Hindlimb muscle (tissue), 1 donor: Measurements from ENCODE around the gene SPANXN3. TPM values are rescaled to one million over a fixed set of nuclear protein-coding genes. Genes with fewer than 3 reads are reported as not detected.
"Not testable (repeated sequence)": the region's sequence is repeated elsewhere in the genome, so short reads cannot be mapped to it uniquely, and the experiment has no call there.

Experiments used
- DNase-seq: peaks from one replicate; pipeline ENCODE4 v3.0.0-alpha.2; 2013
- polyA plus RNA-seq: library from polyadenylated mRNA; unstranded; fragments of 120-200 nt; gene quantifications from one replicate; pipeline ENCODE4 v1.2.1, GENCODE V29; 2013; ENCODE audit not compliant: insufficient read length

The SPANXN3 gene
- not detected for polyA plus RNA-seq

GRCh38 chrX:143517375-143517774 is at the start of gene SPANXN3:
SPANXN3 (minus strand) TSS chrX:143517475; CDS start chrX:143517391, 84 bp downstream.
- not testable (repeated sequence) for DNase-seq

- peak; percentile 4 for DNase-seq
Observed at GRCh38 chrX:143536176-143536575, 18.9 kb upstream of the SPANXN3 start.

- not testable (repeated sequence) for DNase-seq
Observed at GRCh38 chrX:143502196-143502595, 15.1 kb downstream of the SPANXN3 start.

- no peak for DNase-seq
Observed at GRCh38 chrX:143500751-143501150, 16.5 kb downstream of the SPANXN3 start.

- DNase-seq, result no peak
Observed at GRCh38 chrX:143486105-143486504, 31.2 kb downstream of the SPANXN3 start.

- no peak for DNase-seq
Observed at GRCh38 chrX:143476751-143477150, 40.5 kb downstream of the SPANXN3 start.

- no peak for DNase-seq
Observed at GRCh38 chrX:143472347-143472938, 44.8 kb downstream of the SPANXN3 start.

GRCh38 chrX:143466130-143466529 is 51.1 kb downstream of the SPANXN3 start:
- DNase-seq, result no peak

- DNase-seq, result no peak
Observed at GRCh38 chrX:143462696-143463095, 54.6 kb downstream of the SPANXN3 start.

- no peak for DNase-seq
Observed at GRCh38 chrX:143461606-143462005, 55.7 kb downstream of the SPANXN3 start.

Other genes starting within 250 kb of the SPANXN3 start
- gene SLITRK4, start 118.6 kb upstream of the SPANXN3 start, polyA plus RNA-seq, result 3.0 TPM
- gene SPANXN2, start 203.3 kb upstream of the SPANXN3 start, polyA plus RNA-seq, result not detected